Tracheal epithelial cell (primary cell): ENCODE measurements around the gene OR10R2. TPM values are rescaled to one million over a fixed set of nuclear protein-coding genes. Genes with fewer than 3 reads are reported as not detected.

ENCODE experiments used
- total RNA-seq: library from RNA; depleted of rRNA; stranded (reverse); fragments of >200 nt; gene quantifications from 2 replicates; pipeline ENCODE4 v1.2.1, GENCODE V29; 2014

Gene OR10R2, protein sequence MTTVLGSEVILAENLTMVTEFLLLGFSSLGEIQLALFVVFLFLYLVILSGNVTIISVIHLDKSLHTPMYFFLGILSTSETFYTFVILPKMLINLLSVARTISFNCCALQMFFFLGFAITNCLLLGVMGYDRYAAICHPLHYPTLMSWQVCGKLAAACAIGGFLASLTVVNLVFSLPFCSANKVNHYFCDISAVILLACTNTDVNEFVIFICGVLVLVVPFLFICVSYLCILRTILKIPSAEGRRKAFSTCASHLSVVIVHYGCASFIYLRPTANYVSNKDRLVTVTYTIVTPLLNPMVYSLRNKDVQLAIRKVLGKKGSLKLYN
- not detected in 2 replicates for total RNA-seq

DNA sequence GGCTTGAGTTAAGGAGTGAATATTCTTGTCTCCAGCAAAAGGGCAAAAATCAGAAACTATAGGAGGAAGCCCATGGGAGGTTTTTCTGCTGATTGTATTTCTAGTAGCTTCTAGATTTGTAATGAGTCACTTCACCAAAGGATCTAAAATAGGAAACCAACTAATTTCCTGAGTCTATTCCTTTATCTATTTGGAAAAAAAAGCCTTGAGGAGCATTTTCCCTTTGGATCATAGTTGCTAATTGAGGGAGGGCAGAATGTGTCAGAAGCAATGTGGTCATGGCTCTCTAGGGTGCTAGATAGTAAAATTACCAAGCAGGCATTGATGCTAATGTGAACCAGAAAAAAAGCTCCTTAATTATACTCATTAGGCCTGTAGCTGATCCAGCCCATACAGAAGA lies at the start of gene OR10R2:
TSS of gene OR10R2 (plus strand) at position 301 of the 400 bp plus-strand sequence. CDS start 106 bp downstream, outside the sequence.

DNA sequence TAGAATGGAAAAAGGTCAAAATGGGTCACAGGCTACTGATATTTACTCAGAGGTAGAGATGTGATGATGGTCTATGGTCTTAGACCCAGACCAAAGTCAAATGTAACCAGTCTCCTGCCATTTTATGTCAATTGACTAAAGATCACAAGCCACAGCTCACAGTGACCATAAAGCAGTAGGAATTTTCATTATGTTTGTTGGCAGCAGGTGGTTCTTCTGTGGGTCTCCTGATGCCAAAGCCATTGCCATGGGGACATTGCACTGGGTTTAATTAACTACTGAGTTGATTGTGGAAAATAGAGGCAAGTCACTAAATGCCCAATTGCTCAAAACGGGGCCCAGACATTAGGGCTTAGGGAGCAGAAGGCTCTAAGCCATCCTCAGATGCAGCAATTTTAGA lies 45.9 kb upstream of the OR10R2 start, which contains the start of gene OR10K2:
TSS of gene OR10K2 (minus strand) at position 101 of the 400 bp plus-strand sequence. CDS start 5,371 bp downstream, outside the sequence.

DNA sequence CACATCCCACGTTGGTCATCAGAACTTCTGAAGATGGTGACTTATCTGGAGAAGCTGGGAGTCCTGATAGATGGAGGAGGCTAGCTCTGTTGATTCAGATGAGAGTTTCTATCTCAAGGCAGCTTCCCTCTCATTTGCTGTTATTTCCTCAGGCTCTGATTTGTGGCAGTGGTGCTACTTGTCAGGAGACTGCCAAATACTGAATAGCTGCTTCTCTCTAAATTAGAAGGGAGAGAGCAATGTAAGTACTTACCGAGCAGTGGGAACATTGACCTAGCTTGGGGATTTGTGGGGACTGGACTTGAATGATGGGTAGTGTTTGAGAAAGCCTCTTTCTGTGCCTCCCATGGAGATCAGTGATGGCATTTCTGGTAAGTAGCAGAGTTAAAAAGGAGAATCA lies 10.5 kb upstream of the OR10R2 start, which contains the start of gene OR10K1:
TSS of gene OR10K1 (plus strand) at position 301 of the 400 bp plus-strand sequence. CDS start 3,728 bp downstream, outside the sequence.

Other genes starting within 250 kb of the OR10R2 start
- gene CD1A, start 217.8 kb upstream of the OR10R2 start, total RNA-seq, result not detected in 2 replicates
- gene CD1C, start 182.3 kb upstream of the OR10R2 start, total RNA-seq, result not detected in 2 replicates
- gene CD1B, start 140.7 kb upstream of the OR10R2 start, total RNA-seq, result not detected in 2 replicates
- not detected in 2 replicates for gene CD1E, start 118.3 kb upstream of the OR10R2 start, total RNA-seq
- not detected in 2 replicates for gene OR10T2, start 72.8 kb upstream of the OR10R2 start, total RNA-seq
- not detected in 2 replicates for gene OR10K2, start 46.0 kb upstream of the OR10R2 start, total RNA-seq
- not detected in 2 replicates for gene OR10K1, start 10.4 kb upstream of the OR10R2 start, total RNA-seq
- gene OR6Y1, start 82.2 kb downstream of the OR10R2 start, total RNA-seq, result not detected in 2 replicates
- not detected in 2 replicates for gene OR6P1, start 98.4 kb downstream of the OR10R2 start, total RNA-seq
- gene OR10X1, start 107.7 kb downstream of the OR10R2 start, total RNA-seq, result not detected in 2 replicates
- gene OR10Z1, start 133.0 kb downstream of the OR10R2 start, total RNA-seq, result not detected in 2 replicates
- gene SPTA1, start 214.5 kb downstream of the OR10R2 start, total RNA-seq, result not detected in 2 replicates
- gene OR6K2, start 228.4 kb downstream of the OR10R2 start, total RNA-seq, result not detected in 2 replicates
- under 0.01 TPM in 1 of 2 replicates, not detected in the other for gene OR6K3, start 248.5 kb downstream of the OR10R2 start, total RNA-seq